CD14-positive monocyte (primary cell): ENCODE results near the gene PCDH1. TPM values are rescaled to one million over a fixed set of nuclear protein-coding genes. Genes with fewer than 3 reads are reported as not detected.

Experiments used
- DNase-seq, 3 donors: peaks; one replicate each; pipeline ENCODE4 v3.0.0-alpha.2; 2011 to 2022
- H2AFZ ChIP-seq: 2 replicates; pipeline ENCODE4 v1.6.0; 2012; ENCODE audit warnings: mild to moderate bottlenecking, low read depth, low read length, inconsistent platforms; ENCODE audit not compliant: insufficient read depth, poor library complexity, severe bottlenecking
- H3K27ac ChIP-seq, 2 donors: 1 replicate in 1 of 2; 2 replicates in 1 of 2; pipeline ENCODE4 v1.5.1; 2012 to 2013; ENCODE audit warnings: low read length in 2 of 2, control low read depth in 1 of 2, inconsistent platforms in 1 of 2, low read depth in 1 of 2, mild to moderate bottlenecking in 1 of 2
- H3K27me3 ChIP-seq, 2 donors: one replicate each; pipeline versions ENCODE4 v1.6.0 to v1.6.1; 2011 to 2013; ENCODE audit warnings: low read length in 2 of 2; ENCODE audit not compliant: control insufficient read depth in 2 of 2, insufficient read depth in 2 of 2
- H3K36me3 ChIP-seq, 2 donors: replicated peaks in 1 of 2; 1 replicate in 1 of 2; 2 replicates in 1 of 2; pipeline versions ENCODE4 v1.5.1 to v1.6.1; 2012 to 2013; ENCODE audit warnings: low read length in 2 of 2, control low read depth in 1 of 2, inconsistent platforms in 1 of 2, mild to moderate bottlenecking in 1 of 2; ENCODE audit not compliant: insufficient read depth in 2 of 2, control insufficient read depth in 1 of 2
- H3K4me1 ChIP-seq, 2 donors: 1 replicate in 1 of 2; 2 replicates in 1 of 2; pipeline versions ENCODE4 v1.5.1 to v1.6.1; 2012 to 2013; ENCODE audit warnings: low read length in 2 of 2, control low read depth in 1 of 2, inconsistent platforms in 1 of 2, mild to moderate bottlenecking in 1 of 2, moderate library complexity in 1 of 2; ENCODE audit not compliant: insufficient read depth in 2 of 2, control insufficient read depth in 1 of 2
- H3K4me2 ChIP-seq: replicated peaks from 2 replicates; pipeline ENCODE3; 2012; ENCODE audit warnings: low read length, moderate library complexity, mild to moderate bottlenecking; ENCODE audit not compliant: poor library complexity, severe bottlenecking; ENCODE audit errors: extremely low read depth
- H3K4me3 ChIP-seq, 3 experiments: fragments of 200-600 bp in 1 of 3; sonication (generic) in 1 of 3; replicated peaks in 1 of 3; 1 replicate in 2 of 3; 2 replicates in 1 of 3; pipeline ENCODE4 v1.5.1; 2011 to 2013; ENCODE audit warnings: low read length in 3 of 3, mild to moderate bottlenecking in 3 of 3, control low read depth in 2 of 3, low read depth in 2 of 3, inconsistent platforms in 1 of 3, moderate library complexity in 1 of 3
- H3K79me2 ChIP-seq: 2 replicates; pipeline ENCODE4 v1.6.0; 2012; ENCODE audit warnings: mild to moderate bottlenecking, control low read depth, inconsistent platforms, low read length, moderate library complexity; ENCODE audit not compliant: insufficient read depth
- H3K9ac ChIP-seq: 2 replicates; pipeline ENCODE4 v1.6.0; 2017; ENCODE audit warnings: low read length, mild to moderate bottlenecking; ENCODE audit not compliant: insufficient read depth, poor library complexity, severe bottlenecking
- H3K9me3 ChIP-seq, 2 donors: replicated peaks in 1 of 2; 1 replicate in 1 of 2; 2 replicates in 1 of 2; pipeline versions ENCODE4 v1.5.1 to v1.6.1; 2012 to 2013; ENCODE audit warnings: low read length in 2 of 2, control low read depth in 1 of 2; ENCODE audit not compliant: control insufficient read depth in 1 of 2, insufficient read depth in 1 of 2
- H4K20me1 ChIP-seq: 2 replicates; pipeline ENCODE4 v1.6.0; 2012; ENCODE audit warnings: mild to moderate bottlenecking, low read length, control low read depth, moderate library complexity; ENCODE audit not compliant: insufficient read depth
- H3K27ac Mint-ChIP-seq, 7 donors: one replicate each; pipeline ENCODE4 v1.8.0; 2020; ENCODE audit warnings: mild to moderate bottlenecking in 7 of 7, mixed read lengths in 7 of 7, moderate library complexity in 6 of 7, inconsistent platforms in 2 of 7
- H3K27me3 Mint-ChIP-seq, 3 donors: one replicate each; pipeline ENCODE4 v1.8.0; 2021 to 2022; ENCODE audit warnings: low read depth in 3 of 3, mild to moderate bottlenecking in 3 of 3, mixed read lengths in 3 of 3, moderate library complexity in 3 of 3, inconsistent platforms in 1 of 3
- H3K36me3 Mint-ChIP-seq, 2 donors: one replicate each; pipeline ENCODE4 v1.8.0; 2020; ENCODE audit warnings: mixed read lengths in 2 of 2, inconsistent platforms in 1 of 2, mild to moderate bottlenecking in 1 of 2
- H3K4me1 Mint-ChIP-seq: one replicate; pipeline ENCODE4 v1.8.0; 2020; ENCODE audit warnings: mild to moderate bottlenecking, mixed read lengths
- H3K4me3 Mint-ChIP-seq, 2 donors: one replicate each; pipeline ENCODE4 v1.8.0; 2020; ENCODE audit warnings: mild to moderate bottlenecking in 2 of 2, mixed read lengths in 2 of 2, moderate library complexity in 1 of 2
- H3K9me3 Mint-ChIP-seq, 7 donors: one replicate each; pipeline ENCODE4 v1.8.0; 2020 to 2022; ENCODE audit warnings: mixed read lengths in 7 of 7, mild to moderate bottlenecking in 6 of 7, moderate library complexity in 6 of 7, inconsistent platforms in 2 of 7
- WGBS: methylation state at CpG from one replicate; pipeline ENCODE4 v1.1.5; 2013; ENCODE audit warnings: missing lambda C conversion rate; ENCODE audit not compliant: insufficient coverage; 5-methylcytosine and 5-hydroxymethylcytosine counted together
- intact Hi-C, 2 donors: fragments of 100-400 bp; cut with micrococcal nuclease; formaldehyde crosslinking; loops; one replicate each; pipeline versions ENCODE4 v1.15.0 to v1.15.1; 2023
- polyA plus RNA-seq, 3 donors: library from polyadenylated mRNA; depleted of rRNA in 1 of 3; unstranded in 2 of 3; stranded (reverse) in 1 of 3; fragments of 300-500 nt in 2 of 3; fragments of >200 nt in 1 of 3; fragmentation: Illumina TruSeq in 2 of 3; gene quantifications; 1 replicate in 2 of 3; 2 replicates in 1 of 3; pipeline ENCODE4 v1.2.3, GENCODE V29; 2012 to 2021
- TF ChIP-seq, protein P1 (sequence below): fragments of 200-600 bp; IDR thresholded peaks from one replicate; pipeline ENCODE4 v1.8.0; 2022; ENCODE audit warnings: antibody characterized with exemption, mild to moderate bottlenecking

The PCDH1 gene
- polyA plus RNA-seq, 3 donors = not detected

DNA sequence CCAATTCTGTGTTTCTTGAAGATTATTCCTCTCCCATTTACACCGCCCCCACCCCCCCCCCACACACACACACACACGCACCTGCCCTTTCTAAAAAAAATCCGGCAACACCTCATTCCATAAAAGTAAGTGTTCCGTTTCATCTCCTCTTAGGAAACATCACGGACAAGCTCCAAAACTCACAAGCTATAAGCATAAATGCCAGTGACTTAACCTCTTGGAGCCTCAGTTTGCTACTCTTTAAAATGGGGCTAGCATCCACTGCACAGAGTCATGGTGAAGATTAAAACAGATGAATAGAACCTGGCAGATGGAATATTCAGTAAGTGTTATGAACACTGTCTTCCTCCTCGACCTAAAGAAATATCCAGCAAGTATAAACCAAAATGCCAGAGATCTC is 70.5 kb downstream of the PCDH1 start:
- Histone ChIP-seq H3K27ac (no peak overlapping the region), H3K4me1 (no peaks in the 10 kb centered on the region), H3K36me3 (no peaks in the 10 kb centered on the region), H2AFZ (no peak overlapping the region), H3K27me3 (peaks cover 10 to 45% of the 10 kb centered on the region in 2 donors), H3K4me2 (no peak overlapping the region), H3K9me3 (no peaks in the 10 kb centered on the region), H3K9ac (no peak overlapping the region), H3K4me3 (no peak overlapping the region), H4K20me1 (no peaks in the 10 kb centered on the region), H3K79me2 (no peaks in the 10 kb centered on the region)
- intact Hi-C loops = no loop called here
- Mint-ChIP-seq H3K9me3 (peaks cover 0 to 2% (median 0%) of the 10 kb centered on the region in 7 donors), H3K36me3 (no peaks in the 10 kb centered on the region), H3K27me3 (peaks cover 49 to 69% (median 68%) of the 10 kb centered on the region in 3 donors), H3K27ac (no peak overlapping the region), H3K4me1 (no peaks in the 10 kb centered on the region), H3K4me3 (no peak overlapping the region)
- TF ChIP-seq, protein P1, sequence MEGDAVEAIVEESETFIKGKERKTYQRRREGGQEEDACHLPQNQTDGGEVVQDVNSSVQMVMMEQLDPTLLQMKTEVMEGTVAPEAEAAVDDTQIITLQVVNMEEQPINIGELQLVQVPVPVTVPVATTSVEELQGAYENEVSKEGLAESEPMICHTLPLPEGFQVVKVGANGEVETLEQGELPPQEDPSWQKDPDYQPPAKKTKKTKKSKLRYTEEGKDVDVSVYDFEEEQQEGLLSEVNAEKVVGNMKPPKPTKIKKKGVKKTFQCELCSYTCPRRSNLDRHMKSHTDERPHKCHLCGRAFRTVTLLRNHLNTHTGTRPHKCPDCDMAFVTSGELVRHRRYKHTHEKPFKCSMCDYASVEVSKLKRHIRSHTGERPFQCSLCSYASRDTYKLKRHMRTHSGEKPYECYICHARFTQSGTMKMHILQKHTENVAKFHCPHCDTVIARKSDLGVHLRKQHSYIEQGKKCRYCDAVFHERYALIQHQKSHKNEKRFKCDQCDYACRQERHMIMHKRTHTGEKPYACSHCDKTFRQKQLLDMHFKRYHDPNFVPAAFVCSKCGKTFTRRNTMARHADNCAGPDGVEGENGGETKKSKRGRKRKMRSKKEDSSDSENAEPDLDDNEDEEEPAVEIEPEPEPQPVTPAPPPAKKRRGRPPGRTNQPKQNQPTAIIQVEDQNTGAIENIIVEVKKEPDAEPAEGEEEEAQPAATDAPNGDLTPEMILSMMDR = no peak
- WGBS = 72% methylated on average over 2 of the region's 6 CpGs
- DNase-seq = no peak

DNA sequence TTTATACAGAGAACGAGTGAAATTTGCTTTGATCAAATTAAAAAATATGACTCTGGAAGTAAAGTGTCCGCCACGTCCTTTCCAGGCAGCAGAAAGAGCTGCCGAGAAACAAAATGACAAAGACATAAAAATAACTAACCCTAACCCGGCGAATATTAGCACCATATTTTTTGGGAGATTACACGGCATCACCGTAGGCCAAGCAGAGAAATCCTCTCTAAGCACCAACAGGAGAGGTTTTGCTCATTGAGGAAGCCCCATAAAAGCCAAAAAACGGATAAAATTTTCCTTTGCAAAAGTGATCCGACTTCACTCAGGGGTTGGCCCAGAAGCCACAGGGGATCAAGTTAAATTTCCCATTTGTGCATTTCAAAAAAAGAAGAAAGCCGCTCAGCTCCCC is 70.9 kb downstream of the PCDH1 start:
- intact Hi-C loops = no loop called here
- H3K9me3 Mint-ChIP-seq = peaks cover 0 to 2% (median 0%) of the 10 kb centered on the region in 7 donors
- Histone ChIP-seq H2AFZ (no peak overlapping the region), H4K20me1 (no peaks in the 10 kb centered on the region), H3K9ac (no peak overlapping the region), H3K36me3 (no peaks in the 10 kb centered on the region), H3K9me3 (no peaks in the 10 kb centered on the region), H3K4me1 (no peaks in the 10 kb centered on the region), H3K4me3 (no peak overlapping the region), H3K27ac (no peak overlapping the region), H3K4me2 (no peak overlapping the region), H3K79me2 (no peaks in the 10 kb centered on the region), H3K27me3 (peaks cover 10 to 41% of the 10 kb centered on the region in 2 donors)
- H3K27ac Mint-ChIP-seq = no peak overlapping the region
- H3K27me3 Mint-ChIP-seq = peaks cover 46 to 66% (median 65%) of the 10 kb centered on the region in 3 donors
- H3K4me1 Mint-ChIP-seq = no peaks in the 10 kb centered on the region
- DNase-seq = no peak
- WGBS = 77% methylated on average over 6 of the region's 11 CpGs
- no peaks in the 10 kb centered on the region for H3K36me3 Mint-ChIP-seq
- no peak overlapping the region for H3K4me3 Mint-ChIP-seq
- TF ChIP-seq, protein P1 = no peak
